Measurements from ENCODE around the gene ENTR1. TPM values are rescaled to one million over a fixed set of nuclear protein-coding genes. Genes with fewer than 3 reads are reported as not detected.
A peak's percentile ranks its signal among the peaks of the same experiment; 100 is the strongest.

The ENTR1 gene
- total and polyA plus RNA-seq, 2 of the 13 experiments (the other 11 are each of a cell fraction or from before 2014, with no cell fraction given): 70.1 to 76.4 TPM

- no peak; the same call in 1 of the 2 replicates for TF ChIP-seq HNF4A (CRISPR knock-in tag; IDR thresholded peaks at IDR 0.05)
- TF ChIP-seq HBP1 (CRISPR knock-in tag; IDR thresholded peaks at IDR 0.05; ENCODE audit: low read depth): no peak
- peak; percentile 77; the same call in 1 of the 2 replicates for TF ChIP-seq ELK4 (CRISPR knock-in tag; IDR thresholded peaks at IDR 0.05; ENCODE audit: borderline replicate concordance)
- TF ChIP-seq NFATC3 (CRISPR knock-in tag; IDR thresholded peaks at IDR 0.05): no peak
- no peak for TF ChIP-seq ZNF335 (CRISPR knock-in tag; IDR thresholded peaks at IDR 0.05)
- TF ChIP-seq GZF1 (CRISPR knock-in tag; IDR thresholded peaks at IDR 0.05): no peak
- no peak for TF ChIP-seq RORA (CRISPR knock-in tag; IDR thresholded peaks at IDR 0.05)
- no peak for TF ChIP-seq ZNF572 (CRISPR knock-in tag; IDR thresholded peaks at IDR 0.05)
- no peak; the same call in 1 of the 2 replicates for TF ChIP-seq PAXIP1 (CRISPR knock-in tag; conservative IDR thresholded peaks at IDR 0.05)
- TF ChIP-seq ZNF7 (CRISPR knock-in tag; IDR thresholded peaks at IDR 0.05): no peak
- TF ChIP-seq ZNF639 (CRISPR knock-in tag; conservative IDR thresholded peaks at IDR 0.05): peak; percentile 65; the same call in 1 of the 2 replicates
- TF ChIP-seq ZNF205 (CRISPR knock-in tag; IDR thresholded peaks at IDR 0.05): peak; percentile 84
- 0 out of 2 replicates have a peak, but pooled peaks have one; percentile 70 for TF ChIP-seq PAWR (CRISPR knock-in tag; IDR thresholded peaks at IDR 0.05; ENCODE audit: borderline replicate concordance)
- TF ChIP-seq ZNF280B (CRISPR knock-in tag; IDR thresholded peaks at IDR 0.05; ENCODE audit: borderline replicate concordance): no peak; the same call in 1 of the 2 replicates
- TF ChIP-seq DMTF1 (CRISPR knock-in tag; IDR thresholded peaks at IDR 0.05): no peak
- no peak for TF ChIP-seq ZNF33A (CRISPR knock-in tag; IDR thresholded peaks at IDR 0.05; ENCODE audit: borderline replicate concordance)
Measured at GRCh38 chr9:136363106-136363948, 47.1 kb downstream of the ENTR1 start, which contains the start of gene DNLZ (continued).

Measured in HepG2 (cell line).